NCI-H2171 (cell line): ENCODE data around the gene UNKL.
"Not testable (repeated sequence)": the region's sequence is repeated elsewhere in the genome, so short reads cannot be mapped to it uniquely, and the experiment has no call there.

Experiments used
- DNase-seq: peaks from one replicate; lab custom pipeline; 2025; lab: John Stamatoyannopoulos, UW

The UNKL gene

GRCh38 chr16:1446296-1447080 lies 32.0 kb upstream of the UNKL start:
- no peak for DNase-seq

GRCh38 chr16:1445518-1446203 lies 31.2 kb upstream of the UNKL start:
- DNase-seq: no peak

GRCh38 chr16:1444730-1445517 lies 30.4 kb upstream of the UNKL start:
- no peak for DNase-seq

GRCh38 chr16:1443980-1444729 lies 29.7 kb upstream of the UNKL start, which contains the start of gene CCDC154:
CCDC154 (minus strand) TSS chr16:1444556; CDS start chr16:1444322, 234 bp downstream.
- DNase-seq: no peak

GRCh38 chr16:1443403-1443973 lies 29.0 kb upstream of the UNKL start:
- no peak for DNase-seq

GRCh38 chr16:1442697-1443096 lies 28.2 kb upstream of the UNKL start:
- no peak for DNase-seq

GRCh38 chr16:1441391-1441829 lies 26.9 kb upstream of the UNKL start:
- DNase-seq: no peak

GRCh38 chr16:1439699-1440074 lies 25.2 kb upstream of the UNKL start:
- not testable (repeated sequence) for DNase-seq

- no peak for DNase-seq
Measured at GRCh38 chr16:1439058-1439698, 24.7 kb upstream of the UNKL start.

- DNase-seq: no peak
Measured at GRCh38 chr16:1438229-1439057, 23.9 kb upstream of the UNKL start.

GRCh38 chr16:1437606-1438005 lies 23.1 kb upstream of the UNKL start:
- no peak for DNase-seq

GRCh38 chr16:1436731-1437355 lies 22.3 kb upstream of the UNKL start:
- no peak for DNase-seq

- no peak for DNase-seq
Measured at GRCh38 chr16:1435921-1436697, 21.6 kb upstream of the UNKL start.

GRCh38 chr16:1434644-1435592 lies 20.4 kb upstream of the UNKL start:
- no peak for DNase-seq

GRCh38 chr16:1433756-1434155 lies 19.3 kb upstream of the UNKL start:
- DNase-seq: no peak

GRCh38 chr16:1433263-1433560 lies 18.7 kb upstream of the UNKL start:
- DNase-seq: no peak

GRCh38 chr16:1432388-1433262 lies 18.1 kb upstream of the UNKL start:
- DNase-seq: no peak
